Measurements from ENCODE around the gene EXOC3L2.
A peak's percentile ranks its signal among the peaks of the same experiment; 100 is the strongest.
"Not testable (repeated sequence)": the region's sequence is repeated elsewhere in the genome, so short reads cannot be mapped to it uniquely, and the experiment has no call there.

Gene EXOC3L2

DNA sequence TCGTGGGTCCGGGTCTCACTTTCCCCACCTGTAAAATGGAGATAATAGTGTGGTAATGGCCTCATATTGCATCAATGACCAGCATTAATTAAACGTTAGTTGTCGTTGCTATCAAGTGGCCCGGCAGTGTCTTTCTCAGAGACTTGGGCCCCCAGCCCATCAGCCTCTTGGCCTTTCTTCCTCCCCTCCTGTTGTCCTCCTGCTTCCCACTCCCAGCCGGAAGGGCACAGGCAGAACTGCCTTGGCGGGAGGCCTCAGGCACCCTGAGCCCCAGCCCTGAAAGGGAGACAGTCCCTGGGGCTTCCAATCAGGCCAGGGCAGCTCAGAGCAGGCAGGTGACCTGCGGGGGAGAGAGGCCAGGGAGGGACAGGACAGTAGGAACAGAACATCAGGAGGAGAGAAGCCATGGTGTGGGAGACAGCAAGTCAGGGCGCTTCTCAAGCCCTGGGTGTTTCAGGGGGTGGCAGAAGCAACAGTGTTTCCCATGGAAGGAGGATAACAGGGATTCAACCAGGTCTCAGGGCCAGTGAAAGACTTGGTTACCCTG, 10.5 kb upstream of the EXOC3L2 start:
- DNase-seq (ENCODE audit: low read depth in 2 of 2) = no peak

DNA sequence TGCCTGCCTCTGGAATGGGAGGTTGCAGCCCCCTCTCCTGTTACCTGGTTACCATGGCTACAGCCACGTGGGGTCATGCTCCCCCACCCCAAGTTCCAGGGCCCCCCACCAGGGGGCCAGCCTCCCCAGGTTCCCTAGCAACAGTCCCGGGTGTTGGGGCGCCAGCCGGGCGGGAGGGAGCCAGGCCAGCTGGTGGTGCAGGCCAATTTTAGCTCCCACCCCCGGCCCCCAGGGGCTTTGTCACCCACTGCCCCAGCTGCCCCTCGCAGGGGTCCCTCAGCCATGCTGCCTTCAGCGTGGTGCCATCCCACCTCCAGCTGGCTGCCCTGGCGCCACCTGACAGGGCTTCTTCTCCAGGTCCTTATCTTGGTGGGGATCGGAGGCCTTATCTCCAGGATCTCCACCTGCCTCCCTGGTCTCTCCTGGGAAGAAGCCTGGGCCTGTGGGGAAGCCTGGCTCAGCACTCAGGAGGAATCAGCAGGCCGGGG, 8.9 kb upstream of the EXOC3L2 start:
- DNase-seq (ENCODE audit: low read depth in 2 of 2) = no peak

DNA sequence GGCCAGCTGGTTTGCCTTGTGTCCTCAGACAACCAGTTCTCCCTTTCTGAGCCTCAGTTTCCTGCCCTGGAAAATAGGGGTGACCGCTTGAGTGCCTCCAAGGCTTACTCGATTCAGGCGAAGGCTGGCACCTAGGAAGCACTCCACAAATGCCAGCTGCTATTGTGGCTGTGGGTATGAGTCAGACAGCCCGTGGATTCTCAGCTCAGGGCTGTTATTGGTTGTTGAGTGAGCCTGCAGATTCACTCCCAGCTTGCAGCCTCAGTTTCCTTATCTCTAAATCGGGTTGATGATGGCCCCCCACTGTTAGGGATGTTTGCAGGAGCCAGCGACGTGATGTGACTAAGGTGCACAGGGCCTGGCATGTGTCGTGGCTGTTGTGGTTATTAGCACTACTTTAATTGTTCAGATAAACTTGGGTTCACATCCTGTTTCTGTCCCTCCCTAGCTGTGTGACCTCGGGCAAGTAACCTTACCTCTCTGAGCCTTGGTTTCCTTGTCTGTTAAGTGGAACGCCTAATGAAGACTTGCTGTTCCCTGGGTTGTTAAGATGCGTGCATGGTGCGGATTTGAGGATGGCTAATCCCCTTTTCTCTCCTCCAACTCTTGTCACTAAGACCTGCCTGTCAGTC, 8.3 kb upstream of the EXOC3L2 start:
- DNase-seq (ENCODE audit: low read depth in 2 of 2) = no peak

DNA sequence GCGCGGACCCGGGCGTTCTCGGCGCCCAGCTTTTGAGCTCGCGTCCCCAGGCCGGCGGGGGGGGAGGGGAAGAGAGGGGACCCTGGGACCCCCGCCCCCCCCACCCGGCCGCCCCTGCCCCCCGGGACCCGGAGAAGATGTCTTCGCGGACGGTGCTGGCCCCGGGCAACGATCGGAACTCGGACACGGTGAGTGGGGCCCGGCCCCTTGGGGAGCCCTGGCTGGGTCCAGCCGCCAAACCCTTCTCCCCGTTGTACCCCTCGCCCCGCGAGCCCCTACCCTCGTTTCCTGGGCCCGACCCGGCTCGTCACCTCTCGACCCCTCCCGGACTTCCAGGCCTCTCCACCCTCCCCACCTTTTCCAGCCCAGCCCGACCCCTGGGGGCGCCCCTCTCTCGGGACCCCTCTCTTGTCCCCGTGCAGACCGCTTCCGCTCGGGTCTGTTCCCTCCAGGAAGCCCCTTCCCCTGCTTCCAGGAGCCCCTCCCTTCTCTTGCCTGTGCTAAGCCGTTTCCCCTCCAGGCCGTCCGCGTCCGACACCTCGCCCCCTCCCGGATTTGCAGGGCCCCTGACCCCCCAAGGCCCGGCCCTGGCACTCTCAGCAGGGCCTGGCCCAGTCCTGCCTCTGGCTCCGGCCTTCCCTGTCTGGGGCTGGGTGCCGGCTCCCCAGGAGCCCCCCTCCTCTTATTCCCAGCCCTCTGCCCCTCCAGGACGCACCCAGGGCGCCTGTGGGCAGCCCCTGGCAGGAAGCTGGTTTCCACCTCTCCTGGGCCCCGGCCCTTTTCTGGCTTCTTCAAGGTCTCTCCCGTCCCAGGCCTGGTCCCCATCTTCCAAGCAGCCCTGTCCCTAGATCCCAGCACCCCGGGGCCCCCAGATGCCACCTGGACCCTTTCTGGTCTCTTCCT, 6.5 kb upstream of the EXOC3L2 start:
- DNase-seq (ENCODE audit: low read depth in 2 of 2) = no peak

DNA sequence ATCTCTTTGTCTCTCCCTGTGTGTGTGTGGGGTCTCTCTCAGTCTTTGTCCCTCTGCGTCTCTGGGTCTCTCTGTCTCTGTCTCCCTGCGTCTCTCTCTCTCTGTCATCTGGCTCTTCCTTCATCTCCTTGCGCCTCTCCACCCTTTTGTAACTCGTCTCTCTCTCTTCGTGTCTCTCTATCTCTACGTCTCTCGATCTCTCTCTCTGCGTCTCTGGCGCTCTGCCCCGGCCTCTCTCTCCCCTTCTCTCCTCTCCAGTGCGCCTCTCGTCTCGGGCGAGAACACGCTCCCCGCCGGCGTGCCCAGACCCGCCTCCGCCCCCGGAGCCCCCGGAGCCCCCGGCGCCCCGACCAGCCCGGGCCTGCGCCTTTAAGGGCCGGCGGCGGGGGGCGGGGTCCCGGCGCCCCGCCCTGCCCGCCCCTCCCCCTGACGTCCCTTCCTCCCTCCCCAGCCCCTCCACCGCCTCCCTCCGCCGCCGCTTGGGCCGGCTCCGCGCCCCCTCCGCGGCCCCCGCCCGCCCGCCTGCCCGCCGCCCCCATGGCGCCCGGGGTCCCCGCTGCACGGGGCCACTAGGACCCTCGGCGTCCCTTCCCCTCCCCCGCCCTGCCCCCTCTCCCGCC, 5.7 kb upstream of the EXOC3L2 start, which contains the start of gene MARK4:
Gene MARK4 (plus strand): TSS at position 440 of the 620 bp plus-strand sequence. CDS start 318 bp downstream, outside the sequence.
- DNase-seq (ENCODE audit: low read depth in 2 of 2) = peak; percentile 33 to 44

DNA sequence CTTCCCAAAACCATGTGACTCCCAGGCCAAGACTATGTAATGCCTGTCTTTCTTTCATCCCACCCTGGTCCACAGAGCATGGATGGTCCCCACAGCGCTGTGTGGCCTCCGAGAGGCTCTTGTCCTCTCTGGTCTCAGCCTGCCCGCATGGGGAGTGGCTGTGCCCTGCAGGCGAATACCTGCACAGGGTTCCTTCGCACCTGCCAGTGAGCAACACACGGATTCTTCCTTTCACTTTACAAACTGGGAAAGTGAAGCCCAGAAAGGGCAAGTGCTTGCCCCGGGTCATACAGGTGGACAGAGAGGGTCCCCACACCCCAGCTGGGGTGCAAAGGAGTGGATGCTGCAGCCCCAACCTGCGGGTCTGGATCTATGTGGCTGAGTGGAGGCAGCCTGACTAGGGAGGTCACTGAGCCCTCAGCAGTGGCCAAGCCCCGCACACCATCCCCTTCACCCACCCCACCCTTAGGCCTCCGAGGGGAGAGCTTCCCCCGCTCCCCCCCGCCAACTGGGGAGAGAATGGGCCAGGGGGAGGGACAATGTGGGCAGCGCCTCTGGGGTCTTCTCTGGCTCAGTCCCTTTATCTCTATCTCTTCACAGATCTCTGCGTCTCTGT, 5.1 kb upstream of the EXOC3L2 start:
- DNase-seq (ENCODE audit: low read depth in 2 of 2) = no peak

DNA sequence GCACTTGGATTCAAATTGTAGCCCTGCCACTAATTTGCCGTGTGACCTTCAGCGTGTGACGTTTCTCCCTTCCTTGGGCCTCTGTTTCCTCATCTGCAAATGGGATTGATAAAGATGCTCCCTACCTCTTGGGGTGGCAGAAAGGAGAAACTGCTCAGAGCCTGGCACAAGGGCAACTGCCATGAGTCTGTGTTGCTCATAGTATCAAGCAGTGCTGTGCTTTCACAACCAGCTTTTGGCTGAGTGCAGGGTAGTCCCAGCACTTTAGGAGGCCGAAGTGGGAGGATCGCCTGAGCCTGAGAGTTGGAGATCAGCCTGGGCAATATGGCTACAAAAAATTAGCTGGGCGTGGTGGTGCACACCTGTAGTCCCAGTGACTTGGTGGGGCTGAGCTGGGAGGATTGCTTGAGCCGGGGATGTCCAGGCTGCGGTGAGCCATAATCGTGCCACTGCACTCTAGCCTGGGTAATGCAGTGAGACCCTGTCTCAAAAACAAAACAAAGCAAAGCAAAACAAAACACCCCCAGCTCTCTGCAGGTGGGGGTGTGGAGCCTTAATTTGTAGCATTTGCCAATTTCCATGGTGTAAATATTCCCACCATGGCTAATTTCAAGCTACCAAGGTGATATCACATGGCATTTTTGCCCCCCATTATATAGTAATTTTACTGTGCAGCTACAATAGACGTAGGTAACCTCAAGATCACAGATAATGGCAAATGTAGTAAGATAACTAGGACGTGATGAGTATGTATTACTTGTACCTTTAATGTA, 4.2 kb upstream of the EXOC3L2 start:
- DNase-seq (ENCODE audit: low read depth in 2 of 2) = no peak

DNA sequence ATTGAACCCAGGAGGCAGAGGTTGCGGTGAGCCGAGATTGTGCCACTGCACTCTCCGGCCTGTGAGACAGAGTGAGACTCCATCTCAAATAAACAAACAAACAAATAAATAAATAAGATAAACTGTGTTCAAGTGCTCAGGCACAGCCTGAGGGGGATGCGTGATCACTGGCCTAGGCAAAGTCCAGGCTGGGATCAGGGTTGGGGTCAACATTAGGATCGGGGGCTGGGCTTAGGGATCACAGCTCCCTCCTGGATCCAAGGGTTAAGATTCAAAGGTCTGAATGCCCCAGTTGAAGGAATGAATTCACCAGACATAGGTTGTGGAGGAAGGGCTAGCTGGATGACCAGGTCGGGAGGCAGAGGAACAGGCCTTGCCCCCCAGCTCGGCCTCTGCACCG, 1.9 kb upstream of the EXOC3L2 start:
- DNase-seq (ENCODE audit: low read depth in 2 of 2) = no peak

DNA sequence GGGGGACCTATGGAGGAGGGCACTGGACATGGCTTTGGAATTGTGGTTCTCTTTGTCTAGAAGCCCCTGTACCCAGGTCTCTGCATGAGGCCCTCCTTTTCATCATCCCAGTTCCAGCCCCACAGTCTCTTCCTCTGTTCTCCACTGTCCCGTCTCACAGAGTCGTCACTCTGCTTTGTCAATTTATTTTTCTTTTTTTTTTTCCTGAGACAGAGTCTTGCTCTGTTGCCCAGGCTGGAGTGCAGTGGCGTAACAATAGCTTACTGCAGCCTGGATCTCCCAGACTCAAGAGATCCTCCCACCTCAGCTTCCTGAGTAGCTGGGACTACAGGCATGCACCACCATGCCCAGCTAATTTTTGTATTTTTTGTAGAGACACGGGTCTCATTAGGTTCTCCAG, 619 bp upstream of the EXOC3L2 start:
- no peak for DNase-seq (ENCODE audit: low read depth in 2 of 2)

DNA sequence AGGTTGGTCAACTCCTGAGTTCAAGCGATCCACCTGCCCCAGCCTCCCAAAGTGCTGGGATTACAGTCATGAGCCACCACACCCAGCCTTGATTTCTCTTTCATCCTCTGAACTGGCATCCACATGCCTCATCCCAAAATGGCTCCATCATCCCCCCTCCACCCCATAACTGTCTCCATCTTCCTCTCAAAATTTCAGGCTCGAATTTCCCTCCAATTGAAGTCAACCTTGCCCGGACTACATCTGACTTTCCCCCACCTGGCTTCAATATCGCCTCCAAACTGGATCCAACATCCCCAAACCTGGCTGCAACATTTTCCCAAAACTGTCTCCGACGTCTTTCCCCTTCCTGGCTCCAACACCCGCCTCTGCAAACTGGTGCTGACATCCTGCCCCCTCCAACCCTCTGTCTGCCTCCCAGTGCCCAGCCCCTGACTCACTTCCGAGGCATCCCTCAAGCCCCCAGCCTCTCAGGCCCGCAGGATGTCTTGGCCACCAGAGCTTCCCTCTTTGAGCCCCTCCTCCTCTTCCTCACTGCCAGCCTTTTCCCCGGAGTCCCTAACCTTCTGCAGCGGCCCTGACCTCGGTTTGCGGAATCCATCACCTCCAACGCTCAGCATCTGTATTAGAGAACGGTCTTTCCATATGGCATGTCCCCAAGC, 943 bp downstream of the EXOC3L2 start:
- no peak for DNase-seq (ENCODE audit: low read depth in 2 of 2)

DNA sequence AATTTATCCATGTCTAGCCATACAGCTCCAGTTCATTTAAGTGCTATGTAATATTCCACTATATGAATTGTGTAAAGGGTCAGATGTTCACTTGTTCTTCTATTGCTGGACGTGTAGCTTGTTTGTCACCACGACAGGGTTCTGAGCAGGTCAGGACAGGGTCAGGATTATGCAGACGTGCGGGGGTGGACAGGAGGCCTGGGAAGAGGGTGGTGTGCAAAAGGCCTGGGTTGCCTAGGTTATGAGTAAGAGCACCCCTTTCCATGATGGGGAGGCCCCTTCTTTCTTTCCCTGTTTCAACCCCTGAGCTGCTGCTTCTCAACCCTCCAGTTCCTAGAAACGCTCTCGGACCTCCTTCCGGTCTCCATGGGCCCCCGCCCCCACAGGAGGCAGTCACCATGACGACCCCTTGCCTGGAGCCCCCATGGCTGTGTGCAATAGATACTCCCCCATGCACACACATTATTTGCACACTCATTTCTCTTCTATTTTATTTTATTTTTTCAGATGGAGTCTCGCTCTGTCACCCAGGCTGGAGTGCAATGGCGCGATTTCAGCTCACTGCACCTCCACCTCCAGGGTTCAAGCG, 2.0 kb downstream of the EXOC3L2 start:
- DNase-seq (ENCODE audit: low read depth in 2 of 2) = no peak

DNA sequence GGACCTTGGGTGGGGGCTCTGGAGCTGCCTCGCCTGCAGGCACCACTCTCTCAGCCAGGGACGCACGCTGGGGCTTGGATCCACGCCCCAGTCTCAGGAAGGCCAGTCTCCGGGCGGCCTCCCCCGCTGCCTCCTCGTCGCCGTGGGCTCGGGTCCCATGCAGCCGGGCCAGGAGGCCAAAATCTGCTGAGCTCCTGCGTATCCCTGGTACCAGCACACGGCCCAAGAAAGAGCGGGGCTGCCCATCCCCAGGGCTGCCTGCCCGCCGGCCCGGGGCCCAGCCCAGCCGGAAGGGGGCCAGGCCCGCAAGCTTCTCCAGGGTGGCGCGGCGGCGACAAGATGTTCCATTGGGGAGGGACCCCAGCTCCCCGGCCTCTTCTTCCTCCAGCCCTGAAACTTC, 6.7 kb downstream of the EXOC3L2 start:
- no peak for DNase-seq (ENCODE audit: low read depth in 2 of 2)

DNA sequence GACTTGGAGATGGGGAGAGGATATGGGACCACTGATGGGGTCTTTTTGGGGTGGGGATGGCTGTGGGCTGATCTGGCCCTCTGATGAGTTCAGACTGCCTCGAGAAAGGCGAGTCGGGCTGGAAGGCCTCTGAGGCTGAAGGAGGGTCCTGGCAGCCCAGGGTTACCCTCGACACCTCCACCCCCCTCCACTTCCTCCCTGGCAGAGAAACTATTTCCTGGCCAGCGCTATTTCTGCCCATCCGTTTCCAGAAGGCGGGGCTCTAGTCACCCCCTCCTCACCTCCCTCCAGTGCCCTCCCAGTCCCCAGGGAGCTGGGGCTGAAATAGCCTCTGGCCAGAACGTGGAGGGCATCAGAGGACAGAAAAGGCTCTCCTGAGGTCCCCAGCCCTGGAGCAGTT, 9.7 kb downstream of the EXOC3L2 start:
- no peak for DNase-seq (ENCODE audit: low read depth in 2 of 2)

DNA sequence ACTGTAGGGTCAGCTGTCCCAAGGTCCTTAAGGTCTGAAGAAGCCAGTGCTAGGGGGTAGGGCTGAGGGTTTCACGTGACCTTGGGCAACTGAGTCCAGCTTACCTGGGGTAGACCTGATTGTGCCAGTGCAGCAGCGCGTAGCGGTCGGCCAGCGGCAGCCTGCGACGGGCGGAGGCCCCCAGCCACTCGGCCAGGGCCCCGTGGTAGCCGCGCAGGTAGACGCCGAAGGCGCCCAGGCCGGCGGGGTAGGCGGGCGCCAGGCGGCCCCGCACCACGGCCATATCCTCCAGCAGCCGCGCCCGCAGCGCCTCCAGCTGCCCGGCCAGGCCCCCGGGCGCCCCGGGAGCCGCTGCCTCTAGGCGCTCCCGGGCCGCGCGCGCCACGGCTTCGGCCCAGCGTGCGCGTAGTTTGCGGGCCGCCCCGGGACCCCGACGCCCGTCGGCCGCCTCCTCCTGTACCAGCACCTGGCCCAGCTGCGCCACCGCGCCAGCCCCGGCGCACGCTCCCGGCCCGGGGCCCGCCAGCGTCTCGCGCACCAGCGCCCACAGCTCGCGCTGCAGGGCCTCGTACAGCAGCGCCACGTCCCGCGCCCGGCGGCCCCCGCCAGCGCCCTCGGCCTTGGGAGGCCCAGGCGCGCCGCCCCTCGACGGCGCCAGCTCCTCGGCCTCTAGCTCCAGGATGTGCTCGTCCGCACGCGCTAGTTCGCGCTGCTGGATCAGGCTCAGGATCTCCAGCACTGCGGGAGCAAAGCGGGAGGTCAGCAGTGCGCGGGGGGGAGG, 10.9 kb downstream of the EXOC3L2 start:
- no peak for DNase-seq (ENCODE audit: low read depth in 2 of 2)

DNA sequence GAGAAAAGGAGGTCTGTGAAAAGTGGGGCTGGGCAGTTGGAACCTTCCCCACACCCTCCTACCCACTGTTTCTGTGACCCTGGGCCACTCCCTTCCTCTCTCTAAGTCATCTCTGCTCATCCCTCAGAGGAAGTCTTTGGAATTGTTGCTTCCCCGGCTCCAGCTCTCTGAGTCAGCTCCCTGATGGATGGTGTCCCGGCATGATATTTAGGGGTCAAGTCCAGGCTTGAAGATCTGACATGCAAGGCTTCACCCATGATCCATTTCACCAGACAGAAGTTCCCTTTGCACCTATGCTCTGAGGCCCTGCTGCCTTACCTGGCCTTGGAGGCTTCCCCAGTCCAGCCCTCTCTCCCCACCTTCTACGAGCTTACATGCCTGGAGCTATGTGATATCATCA, 13.3 kb downstream of the EXOC3L2 start:
- no peak for DNase-seq (ENCODE audit: low read depth in 2 of 2)

DNA sequence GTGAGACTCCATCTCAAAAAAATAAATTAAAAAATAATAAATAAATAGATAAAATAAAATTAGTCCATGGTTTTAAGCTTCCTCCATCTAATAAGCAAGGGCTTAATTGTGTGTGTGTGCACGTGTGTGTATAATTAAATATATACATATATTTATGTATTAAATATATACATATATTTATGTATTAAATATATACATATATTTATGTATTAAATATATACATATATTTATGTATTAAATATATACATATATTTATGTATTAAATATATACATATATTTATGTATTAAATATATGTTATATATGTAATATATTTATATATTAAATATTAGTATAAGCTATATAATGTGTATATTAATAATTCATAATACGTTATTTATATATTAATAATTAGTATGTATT, 16.2 kb downstream of the EXOC3L2 start:
- DNase-seq (ENCODE audit: low read depth in 2 of 2) = not testable (repeated sequence)

DNA sequence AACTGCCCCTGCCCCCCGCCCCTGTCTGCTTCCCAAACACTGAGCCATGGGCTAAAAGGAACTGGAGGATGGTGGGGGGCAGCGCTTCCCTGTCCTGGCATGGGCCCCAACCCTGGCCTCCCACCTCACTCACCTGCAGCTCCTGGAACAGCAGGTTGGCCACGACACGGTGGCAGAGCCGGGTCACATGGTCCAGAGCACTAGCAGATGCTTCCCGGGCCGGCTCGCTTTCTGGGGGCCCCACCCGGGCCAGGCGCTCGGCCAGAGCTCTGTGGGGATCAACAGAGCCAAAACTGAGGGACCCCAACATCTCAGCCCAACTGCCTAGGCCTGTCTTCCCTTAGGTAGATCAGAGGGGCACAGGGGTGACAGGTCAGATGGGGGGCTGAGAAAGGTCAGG, 20.6 kb downstream of the EXOC3L2 start:
- no peak for DNase-seq (ENCODE audit: low read depth in 2 of 2)

DNA sequence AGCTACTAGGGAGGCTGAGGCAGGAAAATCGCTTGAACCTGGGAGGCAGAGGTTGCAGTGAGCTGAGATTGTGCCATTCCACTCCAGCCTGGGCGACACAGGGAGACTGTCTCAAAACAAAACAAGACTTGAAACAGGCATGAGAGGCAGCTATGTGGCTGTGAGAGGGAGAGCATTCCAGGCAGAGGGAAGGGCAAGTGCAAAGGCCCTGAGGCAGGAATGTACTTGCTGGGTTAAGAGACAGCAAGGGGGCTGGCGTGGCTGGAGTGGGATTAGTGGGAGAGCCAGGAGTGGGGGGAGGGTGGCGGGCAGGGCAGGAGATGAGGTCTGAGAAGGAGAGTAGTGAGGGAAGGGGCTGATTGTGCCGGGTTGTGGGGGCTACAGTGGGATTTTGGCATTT, 21.3 kb downstream of the EXOC3L2 start:
- DNase-seq (ENCODE audit: low read depth in 2 of 2) = no peak

DNA sequence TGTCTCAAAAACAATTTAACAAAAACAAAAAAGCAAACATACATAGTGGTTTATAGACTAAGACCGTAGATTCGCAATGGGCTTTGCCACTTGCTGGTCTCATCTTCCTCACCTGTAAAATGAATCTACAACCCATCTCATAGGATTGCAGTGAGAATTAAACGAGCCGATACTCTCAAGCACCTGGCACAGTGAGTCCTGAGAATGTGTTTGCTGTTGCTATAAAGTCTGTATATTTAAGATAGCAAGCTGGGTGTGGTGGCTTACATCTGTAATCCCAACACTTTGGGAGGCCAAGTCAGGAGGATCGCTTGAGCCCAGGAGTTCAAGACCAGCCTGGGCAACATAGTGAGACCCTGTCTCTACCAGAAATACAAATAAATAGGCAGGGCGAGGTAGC, 22.5 kb downstream of the EXOC3L2 start:
- no peak for DNase-seq (ENCODE audit: low read depth in 2 of 2)

Measured in stimulated activated CD4-positive, alpha-beta T cell treated with anti-CD3 and anti-CD28 coated beads, Interleukin-4, amount 100 ng/mL, for 48 hours (primary cell).